Endothelial cell of umbilical vein (primary cell): ENCODE data around the gene INIP.

ENCODE experiments used
- CTCF ChIP-seq, 2 donors: IDR thresholded peaks; 1 replicate in 1 of 2; 2 replicates in 1 of 2; pipeline ENCODE4 v1.5.1; 2011; ENCODE audit warnings: low read length in 2 of 2, mild to moderate bottlenecking in 2 of 2, moderate library complexity in 2 of 2, control low read depth in 1 of 2, inconsistent platforms in 1 of 2, low read depth in 1 of 2; ENCODE audit not compliant: insufficient read depth in 1 of 2; ENCODE audit errors: extremely low read depth in 1 of 2
- EZH2 ChIP-seq: IDR thresholded peaks from 2 replicates; pipeline ENCODE4 v1.6.1; 2012; ENCODE audit warnings: borderline replicate concordance, low read depth, mild to moderate bottlenecking, moderate library complexity, low read length, inconsistent platforms; ENCODE audit not compliant: severe bottlenecking
- FOS ChIP-seq: IDR thresholded peaks from 2 replicates; pipeline ENCODE4 v1.6.1; 2011; ENCODE audit warnings: mild to moderate bottlenecking, low read length, moderate library complexity, borderline replicate concordance; ENCODE audit not compliant: insufficient read depth
- JUN ChIP-seq: IDR thresholded peaks from 2 replicates; pipeline ENCODE4 v1.6.1; 2011; ENCODE audit warnings: borderline replicate concordance, low read depth; ENCODE audit not compliant: insufficient read length, insufficient read depth
- MAX ChIP-seq: IDR thresholded peaks from 2 replicates; pipeline ENCODE4 v1.6.1; 2011; ENCODE audit not compliant: insufficient read depth, insufficient read length
- POLR2A ChIP-seq: IDR thresholded peaks from 2 replicates; pipeline ENCODE4 v1.6.1; 2012; ENCODE audit warnings: low read depth, mild to moderate bottlenecking, control low read depth, low read length
- POLR2AphosphoS5 ChIP-seq: IDR thresholded peaks from 2 replicates; pipeline ENCODE4 v1.6.1; 2012; ENCODE audit warnings: low read depth, mild to moderate bottlenecking, control low read depth, low read length, moderate library complexity; ENCODE audit not compliant: insufficient read depth

GRCh38 chr9:112648624-112649023 is 69.3 kb downstream of the INIP start:
- TF ChIP-seq POLR2A (no peak), CTCF (IDR thresholded peaks at IDR 0.05; ENCODE audit: extremely low read depth in 1 of 2, insufficient read depth in 1 of 2, low read depth in 1 of 2, low read length in 2 of 2) (no peak), EZH2 (no peak), MAX (no peak), JUN (no peak), FOS (no peak), POLR2AphosphoS5 (no peak)
